GM10266 (cell line): ENCODE measurements around the gene DGKG.

Source experiments
- DNase-seq: peaks from one replicate; pipeline ENCODE4 v3.0.0; 2012; ENCODE audit errors: extremely low spot score
- TF ChIP-seq, protein P1 (sequence below): IDR thresholded peaks from 2 replicates; pipeline ENCODE4 v1.5.1; 2012; ENCODE audit warnings: mild to moderate bottlenecking, low read depth; ENCODE audit not compliant: control insufficient read depth, insufficient read depth; ENCODE audit errors: missing control alignments

DGKG gene

GRCh38 chr3:186142393-186142932, 219.6 kb downstream of the DGKG start:
- no peak for DNase-seq
- TF ChIP-seq, protein P1, sequence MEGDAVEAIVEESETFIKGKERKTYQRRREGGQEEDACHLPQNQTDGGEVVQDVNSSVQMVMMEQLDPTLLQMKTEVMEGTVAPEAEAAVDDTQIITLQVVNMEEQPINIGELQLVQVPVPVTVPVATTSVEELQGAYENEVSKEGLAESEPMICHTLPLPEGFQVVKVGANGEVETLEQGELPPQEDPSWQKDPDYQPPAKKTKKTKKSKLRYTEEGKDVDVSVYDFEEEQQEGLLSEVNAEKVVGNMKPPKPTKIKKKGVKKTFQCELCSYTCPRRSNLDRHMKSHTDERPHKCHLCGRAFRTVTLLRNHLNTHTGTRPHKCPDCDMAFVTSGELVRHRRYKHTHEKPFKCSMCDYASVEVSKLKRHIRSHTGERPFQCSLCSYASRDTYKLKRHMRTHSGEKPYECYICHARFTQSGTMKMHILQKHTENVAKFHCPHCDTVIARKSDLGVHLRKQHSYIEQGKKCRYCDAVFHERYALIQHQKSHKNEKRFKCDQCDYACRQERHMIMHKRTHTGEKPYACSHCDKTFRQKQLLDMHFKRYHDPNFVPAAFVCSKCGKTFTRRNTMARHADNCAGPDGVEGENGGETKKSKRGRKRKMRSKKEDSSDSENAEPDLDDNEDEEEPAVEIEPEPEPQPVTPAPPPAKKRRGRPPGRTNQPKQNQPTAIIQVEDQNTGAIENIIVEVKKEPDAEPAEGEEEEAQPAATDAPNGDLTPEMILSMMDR: no peak

GRCh38 chr3:186141790-186142189, 220.2 kb downstream of the DGKG start:
- no peak for DNase-seq
- TF ChIP-seq, protein P1: no peak

DNA sequence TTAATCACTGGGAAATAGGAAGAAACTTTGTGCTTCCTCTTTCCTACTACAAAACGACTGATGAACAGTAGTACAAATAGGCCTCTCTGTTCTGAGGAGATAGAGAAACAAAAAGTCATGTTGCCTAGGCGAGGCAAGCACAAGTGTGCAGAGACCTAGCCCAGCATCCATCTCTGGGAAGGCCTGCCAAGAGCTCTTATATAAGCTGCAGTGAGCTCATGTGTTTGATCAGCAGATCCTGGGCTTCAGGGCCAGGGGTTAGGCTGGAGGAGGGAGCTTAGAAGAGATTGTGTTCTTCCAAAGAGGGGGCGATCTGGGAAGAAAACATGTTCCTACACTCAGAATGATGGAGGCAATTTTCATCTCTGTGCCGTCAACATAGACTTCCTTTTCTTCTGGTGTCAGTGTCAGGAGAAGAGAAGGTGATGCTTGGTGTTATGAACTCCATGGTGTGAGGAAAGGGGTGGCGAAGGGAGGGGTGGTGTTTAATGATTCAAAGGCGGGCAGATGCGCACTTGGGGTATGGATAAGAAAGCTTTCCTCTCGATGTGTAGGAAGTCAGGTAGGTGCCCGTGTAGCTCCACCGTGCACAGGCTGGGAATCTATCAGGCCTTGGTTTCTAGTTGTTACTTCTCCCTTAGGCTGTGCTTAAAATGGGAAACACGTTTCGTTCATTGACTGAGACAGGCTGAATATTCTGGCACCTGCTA, 223.6 kb downstream of the DGKG start:
- TF ChIP-seq, protein P1: no peak
- no peak for DNase-seq

DNA sequence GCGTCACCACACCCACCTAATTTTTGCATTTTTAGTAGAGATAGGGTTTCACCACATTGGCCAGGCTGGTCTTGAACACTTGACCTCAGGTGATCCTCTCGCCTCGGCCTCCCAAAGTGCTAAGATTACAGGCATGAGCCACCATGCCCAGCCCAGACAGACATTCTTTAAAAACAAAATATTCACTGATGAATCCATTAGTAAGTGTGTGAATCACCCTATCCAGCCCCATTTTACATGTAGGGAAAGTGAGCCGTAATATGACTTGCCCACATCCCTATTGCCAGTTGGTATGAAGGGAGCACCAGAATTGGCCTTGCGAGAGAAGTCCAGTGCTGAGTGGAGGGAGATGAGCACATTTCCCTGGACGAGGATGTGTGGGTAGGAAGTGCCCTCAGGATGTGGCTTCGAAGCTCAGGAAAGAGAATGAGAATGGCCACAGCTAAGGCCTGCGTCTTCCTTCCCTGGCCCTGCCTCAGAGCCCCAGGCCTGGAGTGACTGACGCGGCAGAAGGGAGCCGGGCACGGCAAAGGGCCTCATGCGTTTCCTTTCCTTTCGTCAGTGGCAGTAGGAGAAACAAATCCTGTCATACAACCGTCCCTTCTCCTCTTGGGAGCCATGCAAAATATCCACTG, 224.9 kb downstream of the DGKG start:
- DNase-seq: no peak
- TF ChIP-seq, protein P1: no peak

DNA sequence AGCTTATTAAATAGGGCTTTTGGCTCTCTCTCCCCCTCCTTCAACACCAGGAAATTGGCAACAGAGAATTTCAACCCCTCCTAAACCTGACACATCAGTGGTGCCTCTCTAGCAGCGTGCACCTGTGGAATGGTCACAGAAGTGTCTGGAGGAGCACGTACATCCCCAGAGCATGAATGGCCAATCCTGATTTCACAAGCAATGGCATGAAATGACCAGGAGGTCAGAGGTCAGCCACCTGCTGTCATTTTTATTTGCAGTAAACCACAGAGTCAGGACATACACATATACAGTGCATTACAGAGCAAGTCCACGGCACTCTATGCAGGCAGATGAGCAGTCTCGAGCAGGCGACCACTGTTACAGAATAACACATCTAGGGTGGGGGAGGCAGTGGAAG, 228.1 kb downstream of the DGKG start:
- TF ChIP-seq, protein P1: no peak
- DNase-seq: no peak

DNA sequence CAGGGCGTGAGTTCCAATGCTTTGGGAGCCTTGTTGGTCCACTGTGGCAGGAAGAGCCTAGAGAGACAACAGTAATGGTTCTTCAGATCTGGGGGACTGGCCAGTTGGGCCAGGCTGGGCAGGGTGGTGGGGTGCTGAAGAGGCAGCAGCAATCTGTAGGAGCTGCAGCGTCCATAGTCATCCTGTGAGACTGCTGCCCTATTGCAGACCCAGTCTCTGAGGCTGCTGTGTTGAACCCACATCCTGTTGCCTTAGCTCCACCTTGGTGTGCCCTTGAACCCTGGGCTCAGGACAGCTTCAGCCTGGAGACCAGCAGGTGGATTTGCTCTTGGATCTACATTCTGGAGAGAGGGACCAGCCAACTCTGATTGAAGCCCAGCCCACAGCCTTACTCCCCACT, 229.5 kb downstream of the DGKG start:
- no peak for DNase-seq
- TF ChIP-seq, protein P1: no peak

DNA sequence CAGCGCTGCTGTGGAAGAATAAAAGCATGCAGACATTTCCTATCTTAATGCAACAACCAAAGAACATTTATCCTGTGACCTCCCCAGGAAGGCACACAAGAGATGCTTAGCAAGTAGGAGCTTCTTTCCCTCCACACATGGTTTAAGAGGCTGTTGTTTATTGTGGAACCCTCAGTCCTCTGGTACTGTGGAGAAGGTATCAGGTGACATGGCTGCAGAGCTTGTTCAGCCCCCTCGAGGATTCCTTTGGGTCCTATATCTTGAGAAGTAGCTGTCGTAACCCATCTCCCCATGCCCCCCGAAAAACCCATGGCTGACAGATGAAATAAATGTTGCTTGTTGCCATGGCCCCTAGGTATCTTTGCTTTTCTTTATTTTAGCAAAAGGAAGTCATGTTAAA, 232.8 kb downstream of the DGKG start:
- TF ChIP-seq, protein P1: no peak
- no peak for DNase-seq
